Measurements from ENCODE around the gene SPAM1.

DNA sequence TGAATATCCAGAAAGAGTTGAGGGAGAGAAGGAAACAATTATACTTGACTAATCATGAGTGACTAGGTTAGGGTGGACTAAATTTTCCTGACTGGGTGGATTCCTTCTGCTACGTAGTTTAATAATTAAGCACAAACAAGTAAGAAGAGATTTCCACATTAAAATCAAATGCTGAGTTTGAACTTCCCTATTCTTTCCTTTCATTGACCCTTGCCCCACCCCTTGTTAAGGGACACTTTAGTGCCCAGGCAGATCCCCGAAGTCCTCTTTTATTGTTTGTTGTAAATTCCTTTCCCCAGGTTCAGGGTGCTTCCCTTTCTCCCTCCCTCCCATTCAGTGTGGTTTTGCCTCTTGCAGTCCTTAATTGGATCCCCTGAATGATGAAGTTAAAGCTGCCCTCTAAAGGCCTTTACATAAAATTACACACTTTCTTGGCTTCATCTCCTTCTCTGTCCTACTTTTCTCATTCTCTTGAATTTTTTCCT is 8.8 kb upstream of the SPAM1 start:
- TF ChIP-seq POLR2A (IDR thresholded peaks at IDR 0.05; ENCODE audit: extremely low read depth, insufficient read length) = no peak
- TF ChIP-seq, protein P1, sequence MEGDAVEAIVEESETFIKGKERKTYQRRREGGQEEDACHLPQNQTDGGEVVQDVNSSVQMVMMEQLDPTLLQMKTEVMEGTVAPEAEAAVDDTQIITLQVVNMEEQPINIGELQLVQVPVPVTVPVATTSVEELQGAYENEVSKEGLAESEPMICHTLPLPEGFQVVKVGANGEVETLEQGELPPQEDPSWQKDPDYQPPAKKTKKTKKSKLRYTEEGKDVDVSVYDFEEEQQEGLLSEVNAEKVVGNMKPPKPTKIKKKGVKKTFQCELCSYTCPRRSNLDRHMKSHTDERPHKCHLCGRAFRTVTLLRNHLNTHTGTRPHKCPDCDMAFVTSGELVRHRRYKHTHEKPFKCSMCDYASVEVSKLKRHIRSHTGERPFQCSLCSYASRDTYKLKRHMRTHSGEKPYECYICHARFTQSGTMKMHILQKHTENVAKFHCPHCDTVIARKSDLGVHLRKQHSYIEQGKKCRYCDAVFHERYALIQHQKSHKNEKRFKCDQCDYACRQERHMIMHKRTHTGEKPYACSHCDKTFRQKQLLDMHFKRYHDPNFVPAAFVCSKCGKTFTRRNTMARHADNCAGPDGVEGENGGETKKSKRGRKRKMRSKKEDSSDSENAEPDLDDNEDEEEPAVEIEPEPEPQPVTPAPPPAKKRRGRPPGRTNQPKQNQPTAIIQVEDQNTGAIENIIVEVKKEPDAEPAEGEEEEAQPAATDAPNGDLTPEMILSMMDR (IDR thresholded peaks at IDR 0.05; ENCODE audit: low read depth, low read length) = peak; percentile 44
- no peak for TF ChIP-seq MYC (IDR thresholded peaks at IDR 0.05; ENCODE audit: low read depth, low read length)
